ENCODE data around the gene GUCA2B.

GUCA2B gene

GRCh38 chr1:42183957-42184268 is 30.7 kb downstream of the GUCA2B start:
- no peak for TF ChIP-seq CTCF (IDR thresholded peaks at IDR 0.05; ENCODE audit: control extremely low read depth, extremely low read depth, low read depth, missing control alignments)
- ChIA-PET CTCF (interaction anchor here (1.2 kb wide), 1 partner anchor 10 kb away, joined by 7 read pairs; no protein-coding TSS in a partner anchor), POLR2A (no interaction called here)
- DNase-seq (ENCODE audit: extremely low spot score), result no peak

DNA sequence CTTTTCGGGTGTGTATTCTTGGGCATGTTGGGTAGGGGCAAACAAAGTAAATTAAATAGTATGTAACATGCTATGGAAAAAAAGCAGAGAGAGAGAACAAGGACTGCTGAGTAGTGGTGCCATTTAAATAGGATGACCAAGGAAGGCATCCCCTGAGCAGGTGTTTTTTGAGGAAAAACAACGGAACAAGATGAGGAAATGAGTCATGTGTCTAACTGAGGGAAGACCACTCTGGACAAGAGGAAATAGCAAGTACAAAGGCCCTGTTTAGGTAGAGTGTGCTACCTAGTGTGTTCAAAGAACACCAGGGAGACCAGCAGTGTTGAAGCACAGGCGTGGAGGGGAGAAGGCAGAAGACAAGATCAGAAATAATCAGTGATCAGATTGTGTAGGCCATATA is 31.4 kb downstream of the GUCA2B start:
- DNase-seq (ENCODE audit: extremely low spot score), result no peak
- ChIA-PET CTCF (interaction anchor here (1.2 to 3.5 kb wide), 2 partner anchors 11 to 12 kb away, joined by 7 to 33 read pairs; no protein-coding TSS in a partner anchor), POLR2A (no interaction called here)
- no peak for TF ChIP-seq CTCF (IDR thresholded peaks at IDR 0.05; ENCODE audit: control extremely low read depth, extremely low read depth, low read depth, missing control alignments)

DNA sequence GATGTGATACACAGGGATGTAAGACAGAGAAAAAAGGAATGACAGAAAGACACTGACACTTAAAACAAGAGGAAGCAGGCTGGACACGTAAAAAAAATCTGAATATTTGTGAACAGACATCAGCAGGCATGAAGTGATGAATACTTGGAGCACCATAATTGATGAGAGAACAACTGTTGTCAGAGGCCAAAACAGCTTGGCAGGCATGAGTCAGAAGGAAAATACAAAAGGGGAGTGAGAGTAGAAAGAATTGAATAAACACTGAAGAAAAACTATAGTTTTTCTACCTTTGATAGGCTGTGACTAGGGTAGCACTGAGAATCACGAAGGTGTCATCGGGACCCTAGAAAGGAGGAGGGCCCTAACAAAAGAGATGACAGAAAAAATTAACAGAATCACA is 32.9 kb downstream of the GUCA2B start:
- TF ChIP-seq CTCF (IDR thresholded peaks at IDR 0.05; ENCODE audit: control extremely low read depth, extremely low read depth, low read depth, missing control alignments), result no peak
- ChIA-PET POLR2A (no interaction called here), CTCF (interaction anchor here (0.9 to 3.5 kb wide), 2 partner anchors 9 to 13 kb away, joined by 4 to 33 read pairs; no protein-coding TSS in a partner anchor)
- no peak for DNase-seq (ENCODE audit: extremely low spot score)

GRCh38 chr1:42189931-42190853 is 37.0 kb downstream of the GUCA2B start:
- no peak for DNase-seq (ENCODE audit: extremely low spot score)
- ChIA-PET CTCF (interaction anchor here (1.0 to 1.1 kb wide), 3 partner anchors 15 to 17 kb away, joined by 3 to 6 read pairs (median 3); no protein-coding TSS in a partner anchor), POLR2A (no interaction called here)
- no peak for TF ChIP-seq CTCF (IDR thresholded peaks at IDR 0.05; ENCODE audit: control extremely low read depth, extremely low read depth, low read depth, missing control alignments)

DNA sequence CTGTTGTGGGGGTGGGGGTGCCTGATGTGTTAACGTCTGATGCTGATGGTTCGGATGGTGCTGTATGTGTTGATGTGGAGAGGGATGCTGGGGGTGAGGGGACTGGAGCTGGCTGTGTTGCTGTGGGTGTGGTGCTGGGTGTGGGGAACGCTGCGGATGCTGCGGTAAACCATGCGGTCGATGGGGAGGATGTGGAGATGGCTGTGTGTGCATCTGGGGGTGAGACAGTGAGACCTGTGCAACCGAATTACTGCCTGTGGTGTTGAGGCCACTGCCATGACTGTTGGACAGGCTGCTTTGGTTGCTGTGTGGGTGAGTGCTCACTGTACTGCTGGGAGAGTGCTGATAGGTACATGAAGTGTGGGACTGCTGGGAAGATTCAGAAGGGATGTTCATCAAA is 38.1 kb downstream of the GUCA2B start:
- TF ChIP-seq CTCF (IDR thresholded peaks at IDR 0.05; ENCODE audit: control extremely low read depth, extremely low read depth, low read depth, missing control alignments), result no peak
- ChIA-PET CTCF (interaction anchor here (1.0 to 1.4 kb wide), 3 partner anchors 16 to 129 kb away, joined by 3 read pairs; no protein-coding TSS in a partner anchor), POLR2A (no interaction called here)
- no peak for DNase-seq (ENCODE audit: extremely low spot score)

DNA sequence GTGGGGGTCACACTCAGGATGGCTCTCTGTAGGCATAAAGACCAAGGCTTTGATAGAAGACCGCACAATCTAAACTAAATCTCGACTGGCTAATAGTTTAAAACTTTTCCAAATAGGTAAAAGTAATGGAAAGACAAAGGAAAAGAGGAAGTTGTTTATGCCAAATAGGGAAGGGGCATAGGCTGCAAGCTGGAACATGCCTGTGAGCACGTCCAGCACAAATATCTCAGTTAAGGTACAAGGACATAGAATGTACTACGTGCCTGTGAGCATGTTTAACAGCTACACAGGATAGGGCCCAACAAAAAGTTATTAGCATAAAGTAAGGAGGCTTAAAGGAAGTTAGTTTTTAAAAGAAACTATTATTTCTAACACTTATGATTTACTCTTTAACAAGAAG is 38.9 kb downstream of the GUCA2B start:
- ChIA-PET CTCF (interaction anchor here (1.2 to 1.4 kb wide), 4 partner anchors 14 to 128 kb away, joined by 3 to 10 read pairs (median 3); no protein-coding TSS in a partner anchor), POLR2A (no interaction called here)
- no peak for TF ChIP-seq CTCF (IDR thresholded peaks at IDR 0.05; ENCODE audit: control extremely low read depth, extremely low read depth, low read depth, missing control alignments)
- DNase-seq (ENCODE audit: extremely low spot score), result no peak
